Colonic mucosa (tissue), 4 donors: ENCODE measurements around the gene ADAMTSL3. TPM values are rescaled to one million over a fixed set of nuclear protein-coding genes. Genes with fewer than 3 reads are reported as not detected.

Experiments used
- DNase-seq: peaks from one replicate; pipeline ENCODE4 v3.0.0-alpha.2; 2020
- H3K27ac ChIP-seq: fragments of 200-600 bp; one replicate; pipeline ENCODE4 v1.8.0; 2021
- H3K27me3 ChIP-seq: fragments of 200-600 bp; one replicate; pipeline ENCODE4 v1.8.0; 2021
- H3K36me3 ChIP-seq: fragments of 200-600 bp; one replicate; pipeline ENCODE4 v1.8.0; 2021
- H3K4me1 ChIP-seq: fragments of 200-600 bp; one replicate; pipeline ENCODE4 v1.8.0; 2021; ENCODE audit warnings: mild to moderate bottlenecking
- H3K4me3 ChIP-seq: fragments of 200-600 bp; one replicate; pipeline ENCODE4 v1.8.0; 2021
- H3K9ac ChIP-seq, 2 donors: one replicate each; pipeline ENCODE4 v1.7.0; 2013; ENCODE audit warnings: control low read depth in 2 of 2, low read depth in 2 of 2, low read length in 2 of 2
- H3K9me3 ChIP-seq: fragments of 200-600 bp; one replicate; pipeline ENCODE4 v1.8.0; 2021
- CTCF ChIP-seq: fragments of 200-600 bp; IDR thresholded peaks from one replicate; pipeline ENCODE4 v1.8.0; 2022; ENCODE audit warnings: antibody characterized with exemption, mild to moderate bottlenecking
- intact Hi-C: fragments of 100-400 bp; cut with DNase I; formaldehyde crosslinking; loops from one replicate; pipeline ENCODE4 v1.14.1; 2022
- total RNA-seq, 2 donors: library from RNA; stranded (reverse); fragmentation: NEBNext Ultra II Directional in 1 of 2; extraction: Animal tissue kit (Norgen Biotek cat#: 25700) in 1 of 2; gene quantifications; one replicate each; pipeline ENCODE4 v1.2.1, GENCODE V29; 2021
- donor health status: healthy.
- donor health status: DM: no; HTN: no; CAD: no.
- donor health status: DM: no; HTN: no; CAD: no.

The ADAMTSL3 gene
- total RNA-seq, 2 donors from 2014 or later: 0.72 to 4.8 TPM

- H3K9me3 ChIP-seq: no peaks in the 10 kb centered on the region
- no peak overlapping the region for H3K9ac ChIP-seq
- intact Hi-C loops: no loop called here
- no peak for DNase-seq
- no peaks in the 10 kb centered on the region for H3K27me3 ChIP-seq
- H3K27ac ChIP-seq: no peak overlapping the region
- no peaks in the 10 kb centered on the region for H3K4me1 ChIP-seq
- no peak overlapping the region for H3K4me3 ChIP-seq
- no peaks in the 10 kb centered on the region for H3K36me3 ChIP-seq
- TF ChIP-seq CTCF: no peak
Measured at GRCh38 chr15:83930392-83931212, 276.7 kb downstream of the ADAMTSL3 start.

DNA sequence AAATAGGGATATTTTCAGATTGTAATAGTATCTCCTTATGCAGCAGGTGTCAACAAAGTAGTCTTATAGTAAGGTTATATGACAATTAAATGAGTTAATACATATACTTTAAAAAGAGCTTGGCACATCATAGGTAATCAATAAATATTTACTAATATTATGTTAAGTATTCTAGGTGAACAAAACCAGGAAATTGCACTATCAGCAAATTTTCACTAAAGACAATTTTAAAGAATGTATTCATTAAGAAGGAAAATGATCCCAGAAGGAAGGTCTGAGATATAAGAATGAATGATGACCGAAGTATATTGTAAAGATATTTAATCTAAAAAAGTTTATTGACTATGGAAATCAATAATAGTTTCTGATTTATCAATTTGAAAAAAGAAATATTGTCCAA, 281.9 kb downstream of the ADAMTSL3 start:
- H3K4me1 ChIP-seq: no peaks in the 10 kb centered on the region
- H3K9me3 ChIP-seq: no peaks in the 10 kb centered on the region
- no peak for DNase-seq
- H3K9ac ChIP-seq: no peak overlapping the region
- TF ChIP-seq CTCF: no peak
- intact Hi-C loops: no loop called here
- H3K4me3 ChIP-seq: no peak overlapping the region
- no peaks in the 10 kb centered on the region for H3K27me3 ChIP-seq
- H3K36me3 ChIP-seq: no peaks in the 10 kb centered on the region
- no peak overlapping the region for H3K27ac ChIP-seq

DNA sequence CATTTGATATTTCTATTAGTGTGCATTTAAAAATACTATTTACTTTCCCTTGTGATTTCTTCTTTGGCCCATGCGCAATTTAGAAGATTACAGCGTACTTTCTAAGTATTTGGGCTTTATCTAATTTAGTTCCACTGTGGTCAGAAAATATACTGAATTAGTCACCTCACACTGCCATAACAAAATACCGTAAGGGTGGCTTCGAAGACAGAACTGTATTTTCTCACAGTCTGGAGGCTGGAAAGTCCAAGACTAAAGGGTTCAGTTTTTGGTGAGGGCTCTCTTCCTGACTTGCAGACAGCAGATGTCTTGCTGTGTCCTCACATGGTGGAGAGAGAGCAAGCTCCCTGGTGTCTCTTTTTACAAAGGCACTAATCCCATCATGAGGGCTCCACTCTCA, 286.2 kb downstream of the ADAMTSL3 start:
- intact Hi-C loops: no loop called here
- DNase-seq: no peak
- H3K27ac ChIP-seq: no peak overlapping the region
- no peak overlapping the region for H3K4me3 ChIP-seq
- H3K9ac ChIP-seq: no peak overlapping the region
- no peak for TF ChIP-seq CTCF
- H3K27me3 ChIP-seq: no peaks in the 10 kb centered on the region
- H3K4me1 ChIP-seq: no peaks in the 10 kb centered on the region
- no peaks in the 10 kb centered on the region for H3K9me3 ChIP-seq
- H3K36me3 ChIP-seq: no peaks in the 10 kb centered on the region

DNA sequence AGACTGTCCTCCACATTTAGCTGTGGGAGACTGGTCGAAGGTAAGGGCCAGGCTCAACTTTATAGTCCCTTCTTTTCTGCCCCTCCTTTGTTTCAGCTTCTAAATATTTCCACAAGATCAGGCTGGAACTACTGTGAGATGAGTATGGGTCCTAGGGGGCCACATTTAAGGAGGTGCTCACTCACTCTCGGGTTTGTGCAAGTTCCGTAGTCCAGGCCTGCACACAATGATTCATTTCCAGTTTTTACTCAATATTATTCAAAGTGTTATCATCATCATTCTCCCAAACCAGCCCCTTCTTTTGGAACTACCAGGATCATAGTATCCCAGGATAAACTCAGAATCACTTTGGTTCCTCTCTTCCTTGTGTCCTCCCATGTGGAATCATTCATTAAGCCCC, 289.1 kb downstream of the ADAMTSL3 start:
- intact Hi-C loops: no loop called here
- no peak overlapping the region for H3K9ac ChIP-seq
- no peaks in the 10 kb centered on the region for H3K36me3 ChIP-seq
- no peak for TF ChIP-seq CTCF
- DNase-seq: no peak
- H3K27me3 ChIP-seq: no peaks in the 10 kb centered on the region
- no peaks in the 10 kb centered on the region for H3K4me1 ChIP-seq
- no peak overlapping the region for H3K27ac ChIP-seq
- no peak overlapping the region for H3K4me3 ChIP-seq
- H3K9me3 ChIP-seq: no peaks in the 10 kb centered on the region

- H3K27ac ChIP-seq: no peak overlapping the region
- DNase-seq: no peak
- H3K9me3 ChIP-seq: no peaks in the 10 kb centered on the region
- no peak overlapping the region for H3K4me3 ChIP-seq
- intact Hi-C loops: no loop called here
- no peaks in the 10 kb centered on the region for H3K27me3 ChIP-seq
- no peaks in the 10 kb centered on the region for H3K4me1 ChIP-seq
- no peak overlapping the region for H3K9ac ChIP-seq
- no peak for TF ChIP-seq CTCF
- no peaks in the 10 kb centered on the region for H3K36me3 ChIP-seq
Measured at GRCh38 chr15:83943849-83944404, 290.0 kb downstream of the ADAMTSL3 start.
